Measurements from ENCODE around the gene MRPL28. TPM values are rescaled to one million over a fixed set of nuclear protein-coding genes. Genes with fewer than 3 reads are reported as not detected.

Gene MRPL28
- total RNA-seq = 179 and 184 TPM in 2 replicates

DNA sequence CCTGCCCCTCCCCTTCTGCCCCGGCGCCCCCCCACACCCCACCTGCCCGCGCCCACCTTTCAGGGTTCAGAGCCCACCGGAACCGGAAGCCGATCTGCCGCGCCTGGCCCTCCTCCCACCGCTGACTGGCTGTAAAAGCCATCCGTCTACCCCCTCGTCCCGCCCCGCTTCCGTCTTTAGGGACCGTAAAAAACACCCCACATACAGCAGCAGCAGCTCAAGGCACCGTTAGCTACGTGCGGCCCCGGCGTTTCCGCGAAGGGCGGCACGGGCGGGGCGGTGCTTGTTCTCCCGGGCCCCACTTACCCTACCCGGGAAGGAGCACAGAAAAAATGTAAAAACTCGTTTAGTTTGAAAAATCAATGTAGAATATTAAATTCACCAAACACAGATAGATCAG lies at the start of gene MRPL28:
TSS of gene MRPL28 (minus strand) at position 96 of the 400 bp plus-strand sequence. CDS start 320 bp downstream, outside the sequence.

DNA sequence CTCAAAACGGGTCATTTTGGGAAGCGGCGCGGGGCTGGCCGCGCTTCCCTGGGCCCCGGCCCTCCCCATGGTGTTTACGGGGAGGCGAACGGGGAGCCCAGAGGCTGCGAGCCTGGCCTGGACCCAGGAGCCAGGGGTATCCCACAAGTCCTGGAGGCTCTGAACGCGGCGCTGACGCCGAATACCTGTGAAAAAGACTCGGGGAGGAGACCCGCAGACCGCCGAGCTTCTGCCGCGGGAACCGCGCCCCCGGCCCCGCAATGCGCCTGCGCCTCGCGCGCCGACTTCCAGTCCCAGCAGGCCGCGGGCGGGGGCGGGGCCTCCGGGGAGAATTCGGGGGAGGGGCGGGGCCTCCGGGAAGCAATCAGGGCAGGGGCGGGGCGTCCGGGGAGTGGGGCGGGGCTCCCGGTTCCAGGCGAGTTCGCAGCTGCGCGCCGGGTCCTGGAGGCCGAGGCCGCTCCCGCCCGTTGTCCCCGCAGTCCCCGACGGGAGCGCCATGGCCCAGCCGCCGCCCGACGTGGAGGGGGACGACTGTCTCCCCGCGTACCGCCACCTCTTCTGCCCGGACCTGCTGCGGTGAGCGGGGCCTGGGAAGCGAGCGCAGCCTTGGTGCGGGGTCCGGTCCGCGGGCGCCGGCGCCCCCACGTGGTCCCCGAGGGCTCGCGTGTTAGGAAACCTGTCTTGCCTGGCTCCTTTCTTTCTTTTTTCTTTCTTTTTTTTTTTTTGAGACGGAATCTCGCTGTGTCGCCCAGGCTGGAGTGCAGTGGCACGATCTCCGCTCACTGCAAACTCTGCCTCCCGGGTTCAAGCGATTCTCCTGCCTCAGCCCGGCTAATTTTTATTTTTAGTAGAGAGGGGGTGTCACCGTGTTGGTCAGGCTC lies 31.4 kb upstream of the MRPL28 start, which contains the start of gene DECR2:
TSS of gene DECR2 (plus strand) at position 418 of the 881 bp plus-strand sequence. CDS start at position 497, 79 bp downstream.

DNA sequence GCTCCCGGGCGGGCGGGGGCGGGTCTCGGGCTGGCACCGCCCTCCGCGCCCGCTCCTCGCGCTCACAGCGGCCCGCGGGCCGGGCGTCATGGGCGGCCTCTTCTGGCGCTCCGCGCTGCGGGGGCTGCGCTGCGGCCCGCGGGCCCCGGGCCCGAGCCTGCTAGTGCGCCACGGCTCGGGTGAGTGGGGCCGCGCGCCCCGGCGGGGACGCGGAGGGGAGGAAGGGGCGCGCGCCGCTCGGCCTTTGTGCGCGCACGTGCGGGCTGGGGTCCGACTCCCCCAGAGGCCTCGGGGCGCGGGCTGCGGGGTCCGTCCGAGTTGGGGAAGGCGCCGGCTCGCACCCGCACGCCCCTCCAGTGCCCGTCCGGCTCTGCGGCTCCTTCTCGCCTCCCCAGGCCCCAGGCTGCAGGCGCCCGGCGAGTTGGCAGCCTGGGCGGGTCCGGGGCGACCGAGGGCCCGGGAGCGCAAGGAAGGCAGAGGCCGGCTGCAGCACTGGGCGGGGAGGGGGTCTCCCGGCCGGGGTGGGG lies 26.9 kb upstream of the MRPL28 start, which contains the start of gene NME4:
TSS of gene NME4 (plus strand) at position 65 of the 527 bp plus-strand sequence. CDS start at position 89, 24 bp downstream.

DNA sequence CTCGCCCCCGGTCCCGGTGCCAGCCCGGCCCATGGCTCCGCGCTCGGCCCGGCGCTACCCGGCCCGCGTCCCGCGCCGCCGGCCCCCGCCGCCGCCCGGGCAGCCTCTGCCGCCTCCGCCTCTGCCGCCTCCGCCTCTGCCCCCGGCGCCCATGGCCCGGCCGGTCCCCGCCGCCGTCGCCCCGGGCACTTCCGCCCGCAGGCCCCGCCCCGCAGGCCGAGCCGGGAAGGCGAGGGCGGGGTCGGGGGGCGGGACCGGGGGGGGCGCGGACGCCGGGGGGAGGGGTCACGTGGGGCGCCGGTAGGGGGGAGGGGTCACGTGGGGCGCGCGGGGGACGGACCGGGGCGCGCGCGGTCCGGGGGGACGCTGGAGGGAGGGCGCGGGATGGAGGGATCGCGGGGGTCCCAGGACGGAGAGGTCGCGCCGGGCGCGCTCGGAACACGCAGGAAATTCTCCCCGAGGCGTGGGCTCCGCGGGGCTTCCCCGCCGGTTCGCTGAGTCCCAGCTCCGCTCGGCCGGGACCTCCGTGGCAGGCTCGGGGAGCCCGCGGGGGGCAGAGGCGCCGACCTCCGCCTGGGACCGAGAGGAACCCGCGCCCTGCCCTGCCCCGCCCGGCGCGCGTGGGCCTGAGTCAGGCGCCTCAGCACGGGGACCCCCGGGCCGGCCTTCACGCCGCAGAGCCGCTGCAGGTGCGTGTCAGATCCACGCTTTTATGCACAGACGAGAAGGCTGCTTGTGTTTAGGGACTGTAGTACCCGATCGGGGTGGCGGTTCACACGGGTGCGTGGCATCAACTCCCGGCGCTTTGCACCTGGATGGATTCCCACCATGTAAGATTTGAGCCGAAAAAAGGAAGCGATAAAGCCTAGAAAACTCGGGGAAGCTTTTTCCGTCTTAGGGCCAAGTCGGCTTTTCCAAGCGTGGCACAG lies 11.7 kb upstream of the MRPL28 start, which contains the start of gene PGAP6:
TSS of gene PGAP6 (minus strand) at position 190 of the 929 bp plus-strand sequence. CDS start at position 33, 157 bp downstream.

DNA sequence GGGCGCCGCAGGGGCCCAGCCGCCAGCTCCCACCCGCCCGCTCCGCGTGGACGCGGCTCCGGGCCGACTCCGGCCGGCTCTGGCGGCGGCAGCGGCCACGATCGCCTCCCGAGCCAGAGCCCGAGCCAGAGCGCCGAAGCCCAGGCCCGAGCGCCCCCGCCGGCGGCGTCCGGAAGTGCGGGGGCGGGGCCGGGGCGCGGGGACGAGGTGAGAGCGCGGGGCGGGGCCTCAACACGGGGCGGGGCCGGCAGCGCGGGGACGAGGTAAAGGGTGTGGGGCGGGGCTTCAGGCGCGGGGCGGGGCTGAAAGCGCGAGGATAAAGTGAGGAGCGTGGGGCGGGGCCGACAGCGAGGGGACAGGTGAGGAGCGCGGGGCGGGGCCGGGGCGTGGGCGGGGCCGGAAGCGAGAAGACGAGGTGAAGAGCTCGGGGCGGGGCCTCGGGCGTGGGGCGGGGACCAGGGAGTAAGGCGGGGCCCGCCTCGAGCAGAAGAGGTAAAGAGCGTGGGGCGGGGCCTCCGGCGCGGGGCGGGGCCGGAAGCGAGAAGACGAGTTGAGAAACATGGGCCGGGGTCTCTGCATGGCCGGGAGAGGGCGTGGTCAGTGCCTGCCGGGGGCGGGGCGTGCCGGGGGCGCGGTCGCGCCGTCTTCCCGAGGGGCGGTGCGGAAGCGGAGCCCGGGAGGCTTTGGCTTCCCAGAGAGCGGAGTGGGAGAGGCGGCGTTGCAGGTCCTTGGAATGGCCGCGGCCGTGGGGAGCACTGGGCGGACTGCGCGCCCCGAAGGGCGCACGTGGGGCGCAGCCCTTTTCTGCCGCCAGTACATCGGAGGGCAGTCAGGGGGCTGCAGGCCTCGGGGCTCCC lies 17.6 kb downstream of the MRPL28 start, which contains the start of gene AXIN1:
TSS of gene AXIN1 (minus strand) at position 177 of the 857 bp plus-strand sequence. CDS start 5,698 bp downstream, outside the sequence.

Other genes starting within 250 kb of the MRPL28 start
- 17.1 and 26.9 TPM in 2 replicates for gene NPRL3, start 231.9 kb downstream of the MRPL28 start, total RNA-seq
- not detected in 2 replicates for gene HBZ, start 217.9 kb downstream of the MRPL28 start, total RNA-seq
- not detected in 2 replicates for gene HBM, start 204.6 kb downstream of the MRPL28 start, total RNA-seq
- 0.91 TPM in 1 of 2 replicates, not detected in the other for gene HBA2, start 197.7 kb downstream of the MRPL28 start, total RNA-seq
- gene HBA1, start 193.9 kb downstream of the MRPL28 start, total RNA-seq = not detected in 2 replicates
- gene HBQ1, start 190.1 kb downstream of the MRPL28 start, total RNA-seq = 2.8 TPM in 1 of 2 replicates, not detected in the other
- 24.6 and 84.8 TPM in 2 replicates for gene LUC7L, start 141.1 kb downstream of the MRPL28 start, total RNA-seq
- 120 and 127 TPM in 2 replicates for gene FAM234A, start 135.7 kb downstream of the MRPL28 start, total RNA-seq
- gene RGS11, start 94.6 kb downstream of the MRPL28 start, total RNA-seq = 0.13 and 0.88 TPM in 2 replicates
- gene ARHGDIG, start 89.9 kb downstream of the MRPL28 start, total RNA-seq = 0.39 and 0.72 TPM in 2 replicates
- gene PDIA2, start 87.4 kb downstream of the MRPL28 start, total RNA-seq = 0.72 TPM in 1 of 2 replicates, not detected in the other
- gene AXIN1, start 17.8 kb downstream of the MRPL28 start, total RNA-seq = 17.7 and 20.2 TPM in 2 replicates
- gene PGAP6, start 11.4 kb upstream of the MRPL28 start, total RNA-seq = 53.6 and 64.8 TPM in 2 replicates
- 174 and 184 TPM in 2 replicates for gene NME4, start 26.7 kb upstream of the MRPL28 start, total RNA-seq
- gene DECR2, start 31.3 kb upstream of the MRPL28 start, total RNA-seq = 12.3 and 14.3 TPM in 2 replicates
- 14.5 and 18.5 TPM in 2 replicates for gene RAB11FIP3, start 55.1 kb upstream of the MRPL28 start, total RNA-seq
- 37.4 and 47.7 TPM in 2 replicates for gene CAPN15, start 157.2 kb upstream of the MRPL28 start, total RNA-seq
- gene PRR35, start 189.9 kb upstream of the MRPL28 start, total RNA-seq = not detected in 2 replicates
- gene NHLRC4, start 196.5 kb upstream of the MRPL28 start, total RNA-seq = 2.2 and 13.1 TPM in 2 replicates
- 38.7 and 40.2 TPM in 2 replicates for gene PIGQ, start 199.4 kb upstream of the MRPL28 start, total RNA-seq
- gene RAB40C, start 219.5 kb upstream of the MRPL28 start, total RNA-seq = 14.5 and 15.1 TPM in 2 replicates